CD4-positive, alpha-beta T cell treated with Interleukin-10 for 1 hour (primary cell): ENCODE data around the gene RPL39L.
"Not testable (repeated sequence)": the region's sequence is repeated elsewhere in the genome, so short reads cannot be mapped to it uniquely, and the experiment has no call there.

Experiments used
- DNase-seq: peaks from one replicate; pipeline ENCODE4 v3.0.0-alpha.2; 2020

RPL39L gene

DNA sequence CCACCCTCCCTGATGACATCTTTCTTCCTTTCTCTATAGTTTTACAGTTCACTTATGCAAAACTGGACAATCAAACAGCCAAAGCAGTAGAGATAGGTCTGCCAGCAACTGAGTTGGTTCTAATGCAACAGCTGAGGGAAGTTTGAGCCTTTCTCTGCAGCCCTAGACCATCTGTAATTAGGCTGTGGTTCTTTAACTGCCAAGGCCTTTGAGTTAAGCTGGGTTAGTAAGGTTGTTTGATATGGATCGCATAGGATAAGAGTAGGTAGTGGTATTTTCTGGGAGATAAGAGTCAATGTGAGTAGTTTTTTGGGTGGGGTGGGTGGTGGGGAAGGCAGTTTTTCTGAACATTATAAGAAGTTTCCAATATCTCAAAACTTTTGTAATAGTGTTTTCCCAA, 3.0 kb downstream of the RPL39L start:
- DNase-seq, result no peak

DNA sequence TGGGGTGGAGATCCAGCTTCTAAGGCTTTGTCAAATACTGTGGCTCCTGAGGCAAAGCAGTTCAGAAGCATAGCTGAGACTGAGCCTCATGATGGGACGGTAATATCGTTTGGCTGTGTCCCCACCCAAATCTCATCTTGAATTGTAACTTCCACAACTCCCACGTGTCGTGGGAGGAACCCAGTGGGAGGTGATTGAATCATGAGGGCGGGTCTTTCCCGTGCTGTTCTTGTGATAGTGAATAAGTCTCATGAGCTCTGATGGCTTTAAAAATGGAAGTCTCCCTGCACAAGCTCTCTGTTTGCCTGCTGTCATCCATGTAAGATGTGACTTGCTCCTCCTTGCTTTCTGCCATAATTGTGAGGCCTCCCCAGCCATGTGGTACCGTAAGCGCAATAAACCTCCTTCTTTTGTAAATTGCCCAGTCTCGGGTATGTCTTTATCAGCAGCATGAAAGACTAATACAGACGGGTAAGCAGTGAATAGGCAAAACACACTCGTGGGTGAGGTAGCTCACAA, 4.1 kb downstream of the RPL39L start:
- DNase-seq, result not testable (repeated sequence)

DNA sequence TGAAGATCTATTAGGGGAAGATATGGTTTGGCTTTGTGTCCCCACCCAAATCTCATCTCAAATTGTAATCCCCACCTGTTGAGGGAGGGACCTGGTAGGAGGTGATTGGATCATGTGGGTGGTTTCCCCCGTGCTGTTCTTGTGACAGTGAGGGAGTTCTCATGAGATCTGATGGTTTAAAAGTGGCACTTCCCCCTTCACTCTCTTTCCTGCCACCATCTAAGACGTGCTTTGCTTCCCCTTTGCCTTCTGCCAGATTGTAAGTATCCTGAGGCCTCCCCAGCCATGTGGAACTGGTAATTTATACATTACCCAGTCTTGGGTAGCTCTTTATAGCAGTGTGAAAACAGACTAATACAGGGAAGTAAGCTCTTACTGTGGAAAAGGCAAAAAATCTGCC, 6.1 kb downstream of the RPL39L start:
- DNase-seq, result not testable (repeated sequence)

DNA sequence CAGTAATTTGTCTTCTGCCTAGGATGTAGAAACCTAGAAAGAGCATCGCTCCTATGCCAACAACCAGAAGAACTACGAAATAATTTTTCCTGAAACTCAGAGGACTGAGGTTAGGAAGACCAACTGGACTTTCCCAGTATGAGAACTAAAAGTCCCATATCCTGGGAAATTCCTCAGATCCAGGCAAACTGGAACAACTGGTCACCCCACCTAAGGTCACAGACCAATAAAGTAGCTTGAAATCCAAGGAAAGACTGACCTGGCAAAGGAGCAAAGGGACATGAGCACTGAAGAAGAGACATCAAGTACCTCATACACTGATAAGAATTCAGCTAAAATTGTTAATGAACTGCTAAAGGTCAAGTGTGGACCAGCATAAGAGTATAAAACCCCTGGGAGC, 6.6 kb downstream of the RPL39L start:
- no peak for DNase-seq

DNA sequence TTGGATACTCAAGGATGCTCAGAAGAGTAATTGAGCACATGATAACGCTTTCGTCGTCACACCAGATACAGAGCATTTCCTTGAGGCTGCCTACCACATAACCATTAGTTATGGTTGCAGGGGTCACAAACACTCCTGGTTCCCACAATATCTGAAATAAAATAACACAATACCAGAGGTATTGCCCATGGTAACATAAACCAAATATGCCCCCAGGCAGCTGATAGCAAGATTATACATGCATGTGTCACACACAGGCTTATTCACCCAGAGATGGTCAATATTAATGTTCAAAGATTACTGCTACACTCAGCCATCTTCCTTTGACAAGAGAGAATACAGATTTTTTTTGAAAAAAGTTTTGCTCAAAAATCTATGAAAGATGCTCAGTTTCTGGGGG, 7.3 kb downstream of the RPL39L start:
- no peak for DNase-seq

DNA sequence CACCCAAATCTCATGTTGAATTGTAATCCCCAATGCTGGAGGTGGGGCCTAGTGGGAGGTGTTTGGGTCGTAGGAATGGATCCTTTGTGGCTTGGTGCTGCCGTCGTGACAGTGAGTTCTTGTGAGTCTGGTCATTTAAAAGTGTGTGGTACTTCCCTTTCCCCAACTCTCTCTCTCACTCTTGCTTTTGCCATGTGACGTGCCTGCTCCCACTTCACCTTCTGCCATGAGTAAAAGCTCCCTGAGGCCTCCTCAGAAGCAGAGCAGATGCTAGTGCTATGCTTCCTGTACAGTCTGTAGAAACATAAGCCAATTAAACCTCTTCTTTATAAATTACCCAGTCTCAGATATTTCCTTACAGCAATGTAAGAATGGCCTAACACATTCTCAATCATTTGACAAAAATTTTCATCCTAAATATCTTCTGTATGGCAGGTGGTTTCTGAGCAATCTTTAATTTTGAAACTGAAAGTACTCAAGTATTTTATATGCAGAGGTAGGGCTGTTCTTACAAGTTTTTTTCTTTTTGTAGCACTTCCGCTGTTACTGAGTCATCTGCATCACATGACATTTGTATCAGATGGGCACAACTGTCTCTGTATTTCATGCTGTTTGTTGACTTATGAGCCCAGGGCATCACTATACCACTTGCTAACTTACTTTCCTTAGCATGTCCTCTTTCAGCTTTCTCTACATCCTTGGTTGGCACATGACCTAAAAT, 8.8 kb downstream of the RPL39L start:
- DNase-seq, result peak; percentile 85

DNA sequence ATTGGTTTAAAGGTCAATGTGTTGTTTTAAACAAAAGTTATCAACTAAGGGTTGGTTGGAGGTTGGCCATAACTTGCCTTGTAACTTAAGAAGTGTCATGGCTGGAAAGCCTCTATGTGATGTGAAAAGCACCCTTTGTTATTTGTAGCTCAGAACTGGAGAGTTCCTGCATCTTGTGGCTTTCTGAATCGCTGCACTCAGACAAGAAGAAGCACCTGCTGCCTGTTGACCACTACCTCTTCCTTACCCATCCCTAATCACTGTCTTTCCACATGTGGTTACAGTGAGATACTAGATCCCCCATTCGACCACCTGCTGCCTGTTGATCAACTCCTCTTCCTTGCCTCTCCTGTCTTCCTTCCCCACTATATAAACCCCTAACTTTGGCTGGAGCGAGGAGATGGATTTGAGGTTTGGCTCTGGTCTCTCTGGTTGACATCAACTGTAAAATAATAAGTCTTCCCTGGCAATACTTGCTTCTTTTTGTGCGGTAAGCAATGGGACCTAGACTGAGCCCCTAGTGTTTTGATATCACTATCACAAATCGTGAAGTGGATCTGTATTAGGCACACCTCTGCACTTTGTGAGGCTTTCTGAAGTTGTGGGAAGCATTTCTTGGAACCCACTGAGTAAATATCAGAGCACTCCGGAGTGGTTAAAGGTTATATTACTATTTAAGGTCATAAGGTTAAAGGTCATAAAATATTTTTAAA, 13.8 kb downstream of the RPL39L start:
- no peak for DNase-seq

DNA sequence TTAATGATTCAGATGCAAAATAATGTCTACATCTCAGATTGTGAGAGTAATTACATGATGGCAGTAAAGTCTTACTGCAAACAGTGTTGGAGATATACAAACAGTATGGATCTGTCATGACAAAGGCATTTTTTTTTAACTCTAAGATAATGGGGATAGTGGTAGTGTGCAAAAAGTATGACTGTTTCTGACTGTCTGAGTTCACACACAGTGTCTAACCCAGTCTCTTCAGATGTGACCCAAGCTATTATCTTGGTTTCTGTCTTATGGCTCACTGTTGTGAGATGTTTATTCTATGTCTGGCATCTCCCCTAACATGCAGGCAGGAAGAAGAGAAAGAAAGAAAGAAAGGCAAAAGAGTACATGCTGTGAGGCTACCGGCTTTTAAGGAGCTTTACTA, 17.0 kb downstream of the RPL39L start:
- DNase-seq, result no peak

DNA sequence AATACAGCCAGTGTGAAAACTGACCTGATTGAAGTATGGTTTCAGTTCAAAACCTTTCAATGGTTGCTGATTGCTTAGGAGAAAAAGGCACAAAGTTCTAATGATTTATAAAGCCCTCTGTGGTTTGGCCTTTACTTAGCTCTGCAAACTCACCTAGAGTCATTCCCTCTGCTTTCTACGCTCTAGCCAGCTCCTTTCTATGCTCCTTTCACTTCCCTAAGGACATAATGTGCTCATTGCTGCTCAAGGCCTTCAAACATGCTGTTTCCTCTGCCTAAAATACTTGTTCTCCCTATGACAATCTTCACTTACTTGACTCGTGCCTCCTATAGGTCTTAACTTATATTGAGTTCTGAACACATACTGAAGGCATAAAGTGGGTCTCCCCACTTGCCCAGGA, 19.0 kb downstream of the RPL39L start:
- no peak for DNase-seq

DNA sequence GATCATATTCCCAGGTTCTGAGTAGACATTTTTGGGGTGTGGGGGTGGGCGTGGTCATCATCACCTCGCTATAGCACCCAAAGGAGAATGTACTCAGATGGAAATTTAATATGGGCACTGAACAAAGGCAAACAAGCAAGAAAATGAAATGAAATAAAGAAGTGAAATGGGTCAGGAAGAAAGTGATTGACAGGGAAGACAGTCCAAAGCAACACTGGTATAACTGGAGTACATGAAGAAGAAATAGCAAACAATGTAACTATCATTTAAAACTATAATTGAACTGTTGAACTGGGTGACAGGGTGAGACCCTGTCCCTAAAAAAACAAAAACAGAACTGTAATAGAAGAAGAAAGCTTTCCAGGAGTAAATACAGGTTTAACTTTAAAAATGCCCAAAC, 24.8 kb downstream of the RPL39L start:
- DNase-seq, result no peak

DNA sequence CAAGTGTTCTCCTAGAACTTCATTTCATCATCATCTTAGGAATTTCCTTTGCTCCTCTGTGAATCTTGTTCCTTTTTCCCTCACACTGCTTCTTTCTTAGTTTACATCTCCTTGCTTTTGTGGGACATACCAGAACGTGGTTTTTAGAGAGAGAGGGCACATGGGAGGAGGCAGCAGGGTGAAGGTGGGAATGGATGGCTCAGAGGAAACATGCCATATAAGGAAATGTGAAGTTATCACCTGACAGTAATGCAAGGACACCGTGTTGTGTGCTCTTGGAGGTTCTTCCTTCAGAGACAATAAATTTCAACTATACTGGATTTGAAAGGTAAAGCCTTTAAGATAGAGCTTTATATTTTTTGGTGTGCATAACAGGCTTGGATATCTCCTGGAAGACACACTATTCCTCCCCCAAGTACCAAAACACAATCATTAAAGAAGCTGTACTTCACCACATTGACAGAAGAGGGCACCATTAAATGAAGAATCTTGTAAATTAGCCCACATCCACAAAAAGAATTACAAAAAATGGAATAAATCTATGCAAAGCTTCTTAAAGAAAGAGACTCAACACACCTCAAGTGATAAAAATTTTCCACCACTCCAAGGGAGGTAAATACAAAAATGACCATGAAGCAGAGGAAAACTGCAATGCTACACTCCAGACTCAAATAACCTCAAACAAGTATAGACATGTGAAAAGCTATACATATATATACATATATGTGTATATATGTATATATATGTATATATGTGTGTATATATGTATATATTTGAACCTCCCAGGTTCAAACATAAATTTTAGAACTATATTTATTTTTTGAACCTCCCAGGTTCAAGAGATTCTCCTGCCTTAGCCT, 26.1 kb downstream of the RPL39L start:
- DNase-seq, result peak; percentile 69

DNA sequence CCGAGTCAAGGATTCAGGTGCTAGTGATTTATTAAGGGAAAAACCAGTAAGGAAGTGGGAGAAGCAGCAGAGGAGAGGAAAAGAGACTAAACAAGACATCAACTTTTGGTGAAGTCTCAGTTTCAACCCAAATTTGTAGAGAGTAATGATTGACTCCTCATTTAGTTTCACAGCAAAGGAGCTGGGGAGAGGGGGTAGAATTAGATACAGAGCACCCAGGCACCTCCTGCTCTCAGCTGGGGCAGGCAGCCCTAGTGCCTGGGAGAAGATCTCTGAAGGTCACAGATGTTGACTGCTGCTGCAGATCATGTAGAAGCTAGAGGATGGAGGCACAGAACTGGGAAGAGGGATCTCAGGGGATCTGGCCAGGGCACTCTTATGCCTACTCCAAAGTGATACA, 29.1 kb downstream of the RPL39L start:
- DNase-seq, result no peak

DNA sequence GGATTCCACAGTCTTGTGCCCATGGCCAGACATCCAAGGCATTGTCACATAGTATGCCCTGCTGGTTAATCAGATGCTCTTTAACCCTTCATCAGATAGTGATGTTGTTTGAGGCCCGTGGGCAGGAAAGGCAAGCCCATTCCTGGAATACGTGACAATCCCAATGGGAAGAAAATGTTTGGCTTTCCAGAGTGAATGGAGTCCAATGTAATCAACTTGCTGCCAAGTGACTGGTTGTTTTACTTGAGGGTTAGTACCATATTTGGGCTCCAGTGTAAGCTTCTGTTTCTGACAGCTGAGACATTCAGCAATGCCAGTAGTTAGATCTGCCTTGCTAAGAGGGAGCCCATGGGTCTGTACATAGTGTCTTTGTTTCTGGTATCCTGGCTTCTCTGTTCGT, 31.3 kb downstream of the RPL39L start:
- DNase-seq, result no peak

DNA sequence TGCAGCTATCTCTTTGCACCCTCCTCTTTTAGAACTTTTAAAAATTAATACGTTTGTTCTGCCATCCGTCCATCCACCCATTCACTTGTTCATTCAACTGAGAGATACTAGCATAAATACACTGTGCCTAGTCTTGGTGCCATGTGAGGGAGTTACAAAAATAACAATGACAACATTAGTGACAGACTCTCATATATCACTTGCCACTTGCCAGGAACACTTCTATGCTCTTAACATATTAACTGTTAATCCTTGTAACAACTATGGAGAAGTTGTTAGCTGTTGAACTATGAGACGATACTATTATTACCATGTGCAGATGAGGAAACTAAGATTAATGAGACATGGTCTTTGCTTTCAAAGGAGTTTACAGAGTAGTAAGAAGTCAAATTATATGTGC, 33.6 kb downstream of the RPL39L start:
- DNase-seq, result no peak

DNA sequence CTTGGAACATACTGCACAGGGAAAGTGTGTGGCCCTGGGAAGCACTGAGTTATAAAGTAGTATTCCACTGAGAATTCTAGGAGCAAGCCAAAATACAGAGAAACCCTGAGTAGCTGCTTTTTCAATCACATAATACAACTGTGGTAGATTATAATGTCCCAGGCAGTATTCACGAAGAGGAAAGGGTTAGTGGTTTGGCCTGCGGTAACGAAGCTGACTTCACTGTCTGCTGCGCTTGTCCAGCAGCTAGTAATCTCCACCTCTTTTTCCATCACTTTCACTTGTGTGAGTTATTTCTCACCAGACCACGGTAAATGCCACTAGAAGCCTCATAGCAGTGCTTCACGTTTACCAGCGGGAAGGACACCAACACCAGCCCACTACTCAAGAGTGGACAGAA, 34.4 kb downstream of the RPL39L start:
- peak; percentile 7 for DNase-seq

DNA sequence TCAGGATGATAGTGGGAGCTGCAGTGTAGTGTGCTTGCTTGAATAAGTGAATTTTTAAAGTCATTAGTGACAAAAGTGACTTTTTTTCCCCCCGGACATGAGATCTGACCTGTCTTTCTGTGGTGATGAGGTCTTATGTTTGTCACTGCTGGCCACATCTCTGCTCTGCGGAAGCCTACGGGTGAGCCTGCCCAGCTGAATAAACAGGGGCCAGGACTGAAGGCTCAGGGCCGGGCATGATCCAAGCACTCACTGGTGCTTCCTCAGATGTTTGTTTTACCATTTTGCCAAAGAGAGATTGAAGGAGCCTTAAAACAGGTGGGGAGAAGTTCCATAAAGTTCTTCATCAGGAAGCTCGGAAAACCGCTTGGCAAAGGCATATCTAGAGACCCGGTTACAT, 35.0 kb downstream of the RPL39L start:
- no peak for DNase-seq

DNA sequence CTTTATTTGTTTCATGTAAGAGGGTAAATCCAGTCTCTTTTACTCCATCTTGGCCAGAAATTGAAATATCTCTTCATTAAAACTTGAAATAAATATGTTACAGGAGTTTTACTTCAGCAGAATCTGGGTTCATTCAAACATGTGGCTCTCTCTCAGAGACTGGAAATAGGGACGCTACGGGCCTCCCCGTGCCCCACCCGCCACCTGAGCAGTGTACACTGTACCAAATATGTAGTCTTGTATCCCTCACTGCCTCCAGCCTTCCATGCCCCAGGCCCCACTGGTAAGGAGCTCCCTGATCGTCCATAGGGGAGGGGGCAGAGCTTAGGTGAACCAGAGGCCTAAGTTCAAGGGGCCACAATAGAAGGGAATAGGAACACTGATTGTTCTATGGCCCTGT, 36.0 kb downstream of the RPL39L start:
- DNase-seq, result no peak

DNA sequence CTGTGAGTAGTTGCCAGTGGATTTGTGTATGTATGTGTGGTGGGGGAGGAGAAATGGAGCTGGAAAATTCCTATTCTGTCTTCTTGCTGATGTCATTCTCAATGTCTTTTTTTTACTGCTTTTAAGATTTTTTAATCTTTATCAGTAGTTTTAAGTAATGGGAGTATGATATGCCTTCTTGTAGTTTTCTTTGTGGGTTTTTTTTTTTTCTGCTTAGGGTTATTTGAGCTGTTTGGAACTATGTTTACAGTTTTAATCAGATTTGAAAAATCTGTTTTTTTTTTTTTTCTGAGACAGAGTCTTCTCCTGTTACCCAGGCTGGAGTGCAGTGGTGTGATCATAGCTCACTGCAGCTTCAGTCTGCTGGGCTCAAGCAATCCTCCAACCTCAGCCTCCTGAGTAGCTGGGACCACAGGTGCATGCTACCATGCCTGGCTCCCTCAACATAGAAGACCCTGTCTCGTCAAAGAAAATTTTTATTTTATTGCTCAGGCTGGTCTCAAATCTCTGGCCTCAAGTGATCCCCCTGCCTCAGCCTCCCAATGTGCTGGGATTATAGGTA, 37.1 kb downstream of the RPL39L start:
- no peak for DNase-seq

DNA sequence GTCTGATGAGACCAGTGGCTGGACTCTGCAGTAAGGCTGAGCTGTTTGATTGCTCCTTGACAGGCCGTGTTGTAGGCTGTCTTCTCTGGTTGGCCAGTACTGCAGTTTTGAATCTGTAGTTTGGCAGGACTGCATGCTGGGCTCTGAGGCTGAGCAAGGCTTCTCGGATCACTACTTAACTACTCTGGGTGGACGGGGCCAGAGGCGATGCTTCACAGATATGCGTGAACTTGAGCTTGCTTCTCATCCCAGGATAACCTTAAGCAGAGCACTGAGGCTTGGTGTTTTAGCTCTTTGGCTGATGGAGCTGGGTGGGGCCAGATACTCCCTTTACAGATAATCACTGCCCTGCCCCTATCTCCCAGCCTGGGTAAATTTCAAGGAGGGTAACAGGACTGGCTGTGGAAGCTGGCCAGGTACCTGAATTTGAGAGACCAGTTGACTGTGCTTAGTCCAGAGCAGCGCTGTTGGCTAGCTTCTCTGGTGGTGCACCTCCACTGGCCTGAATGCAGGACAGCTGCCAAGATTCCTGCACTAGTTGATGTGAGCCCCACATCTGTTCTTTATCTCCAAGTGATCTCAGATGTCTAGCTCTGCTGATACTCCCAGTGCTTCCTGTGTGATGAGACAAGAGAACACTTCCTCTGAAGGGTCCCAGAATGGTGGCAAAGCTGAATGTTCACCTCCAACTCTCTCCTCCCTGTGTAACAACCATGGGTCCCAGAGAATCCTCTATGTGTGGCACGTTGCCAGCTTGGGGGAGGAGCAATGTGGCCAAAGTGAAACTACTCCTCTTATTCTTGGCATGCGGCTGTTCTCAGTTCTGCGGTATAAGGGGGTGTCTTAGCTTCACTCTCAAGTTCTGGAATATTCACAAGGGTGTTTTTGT, 37.9 kb downstream of the RPL39L start:
- DNase-seq, result peak; percentile 70

DNA sequence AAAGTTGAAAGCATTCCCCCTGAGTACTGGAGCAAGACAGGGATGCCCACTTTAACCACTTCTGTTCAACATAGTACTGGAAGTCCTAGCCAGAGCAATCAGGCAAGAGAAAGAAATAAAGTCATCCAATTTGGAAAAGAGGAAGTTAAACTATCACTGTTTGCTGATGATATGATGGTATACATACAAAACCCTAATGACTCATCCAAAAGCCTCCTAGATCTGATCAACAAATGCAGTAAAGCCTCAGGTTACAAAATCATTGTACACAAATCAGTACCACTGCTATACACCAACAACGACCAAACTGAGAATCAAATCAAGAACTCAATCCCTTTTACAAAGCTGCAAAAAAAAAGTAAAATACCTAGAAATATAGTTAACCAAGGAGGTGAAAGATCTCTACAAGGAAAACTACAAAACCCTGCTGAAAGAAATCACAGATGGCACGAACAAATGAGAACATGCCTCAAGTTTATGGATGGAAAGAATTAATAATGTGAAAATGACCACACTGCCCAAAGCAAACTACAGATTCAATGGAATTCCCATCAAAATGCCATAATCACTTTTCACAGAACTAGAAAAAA, 40.3 kb downstream of the RPL39L start:
- DNase-seq, result no peak

DNA sequence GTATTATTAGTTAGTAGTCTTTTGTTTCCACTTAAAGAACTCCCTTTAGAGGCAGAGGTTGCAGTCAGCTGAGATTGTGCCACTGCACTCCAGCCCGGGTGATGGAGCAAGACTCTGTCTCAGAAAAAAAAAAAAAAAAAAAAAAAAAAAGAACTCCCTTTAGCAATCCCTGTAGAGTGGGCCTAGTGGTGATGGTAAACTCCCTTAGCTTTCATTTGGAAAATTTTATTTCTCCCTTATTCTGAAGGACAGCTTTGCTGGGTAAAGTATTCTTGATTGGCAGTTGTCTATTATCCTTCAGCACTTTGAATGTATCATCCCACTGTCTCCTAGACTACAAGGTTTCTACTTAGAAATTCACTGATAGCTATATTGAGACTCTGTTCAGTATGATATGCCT, 46.0 kb downstream of the RPL39L start:
- DNase-seq, result no peak

DNA sequence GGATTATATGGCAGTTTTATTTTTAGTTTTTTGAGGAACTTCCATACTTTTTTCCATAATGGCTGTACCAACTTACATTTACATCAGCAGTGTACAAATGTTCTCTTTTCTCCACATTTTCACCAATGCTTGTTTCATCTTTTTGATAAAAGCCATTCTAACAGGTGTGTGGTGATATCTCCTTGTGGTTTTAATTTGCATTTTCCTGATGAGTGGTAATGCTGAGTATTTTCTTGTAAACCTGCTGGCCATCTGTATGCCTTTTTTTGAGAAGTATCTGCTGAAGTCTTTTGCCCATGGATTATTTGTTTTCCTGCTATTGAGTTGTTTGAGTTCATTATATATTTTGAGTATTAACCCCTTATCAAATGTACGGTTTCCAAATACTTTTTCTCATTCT, 50.6 kb downstream of the RPL39L start:
- DNase-seq, result no peak
